HG03575 (cell line): ENCODE measurements around the gene CLEC2L.

Source experiments
- ATAC-seq: cut with Tn5 transposase; IDR thresholded peaks from one replicate; pipeline ENCODE4 v1.9.1; 2021; ENCODE audit not compliant: unreplicated experiment, insufficient number of reproducible peaks, low FRiP score; ENCODE audit errors: extremely low read depth

The CLEC2L gene

DNA sequence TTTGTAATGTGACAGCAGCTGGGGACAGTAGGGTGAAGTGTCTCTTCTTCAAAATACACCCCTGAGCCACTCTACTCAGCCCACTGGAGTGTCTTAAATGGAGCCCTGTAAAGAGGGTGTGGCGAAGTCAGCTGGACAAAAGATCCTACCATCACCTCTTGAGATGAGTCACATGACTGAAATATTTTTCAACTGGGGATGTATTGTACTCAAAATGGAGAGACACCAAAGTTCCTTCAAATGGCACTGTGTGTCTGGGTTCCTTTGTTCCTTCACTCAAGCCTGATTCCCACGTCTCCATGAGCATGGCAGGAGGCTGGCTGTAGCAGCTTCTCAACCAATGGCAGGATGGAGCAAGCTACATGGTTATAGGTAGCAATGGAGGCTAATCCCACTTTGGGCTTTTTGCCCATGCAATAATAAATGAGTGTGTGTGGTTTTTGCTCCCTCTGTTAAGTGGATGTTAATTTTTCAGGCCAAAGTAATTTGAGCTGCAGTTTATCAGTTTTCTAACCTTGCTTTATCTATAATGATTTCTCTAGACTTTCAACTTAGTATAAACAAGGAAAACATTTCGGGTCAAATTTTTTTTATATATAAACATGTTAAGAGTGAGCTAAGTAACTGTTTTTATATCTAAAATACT, 68.2 kb downstream of the CLEC2L start:
- ATAC-seq, result no peak

DNA sequence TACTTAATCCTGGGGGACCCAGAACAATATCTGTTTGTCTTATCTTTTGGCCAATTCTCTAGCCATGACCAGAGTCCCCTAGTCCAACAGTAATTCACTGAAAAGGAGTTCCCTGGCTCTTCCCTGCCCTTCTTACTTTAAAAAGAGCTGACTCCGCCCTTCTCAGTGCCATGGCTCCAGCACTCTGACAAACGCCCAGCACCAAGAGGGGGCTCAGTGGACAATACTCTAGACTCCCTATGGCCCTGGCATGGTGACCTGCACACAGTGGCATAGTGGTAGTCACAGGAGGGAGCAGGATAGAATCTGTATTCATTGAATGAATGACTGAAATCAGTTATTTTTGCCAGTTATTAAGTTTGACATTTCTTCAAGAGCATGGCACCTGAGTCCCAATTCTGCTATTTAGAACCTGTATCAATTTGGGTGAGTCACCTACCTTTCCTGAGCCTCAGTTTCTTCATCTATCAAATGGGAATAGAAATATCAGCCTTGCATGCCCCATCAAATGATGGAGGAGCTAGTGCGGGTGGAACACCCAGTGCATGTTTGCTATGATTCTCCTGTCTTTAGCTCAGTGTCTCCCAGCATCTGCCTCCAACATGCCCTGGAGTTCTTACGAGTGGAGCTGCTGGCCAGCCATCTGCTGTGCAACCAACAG, 69.4 kb downstream of the CLEC2L start:
- ATAC-seq, result no peak

DNA sequence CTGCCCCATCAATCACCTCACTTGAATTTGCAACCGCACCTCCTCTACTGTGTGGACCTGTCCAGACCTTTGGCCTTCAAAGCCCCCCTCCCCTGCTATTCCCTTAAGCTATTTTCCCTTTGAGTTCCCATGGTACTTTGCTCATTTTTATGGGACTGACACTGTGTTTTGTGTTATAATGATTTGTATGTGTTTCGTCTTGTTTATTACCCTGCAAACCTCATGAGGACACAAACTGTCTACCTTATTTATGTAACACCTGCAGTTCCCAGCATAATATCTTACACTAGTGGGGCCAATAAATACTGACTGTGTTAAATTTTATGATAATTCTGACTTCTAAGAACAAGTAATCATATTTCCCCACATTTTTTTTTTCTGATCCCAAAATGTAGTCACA, 70.6 kb downstream of the CLEC2L start:
- no peak for ATAC-seq
